ENCODE data around the gene BCL7C. TPM values are rescaled to one million over a fixed set of nuclear protein-coding genes. Genes with fewer than 3 reads are reported as not detected.
A peak's percentile ranks its signal among the peaks of the same experiment; 100 is the strongest.

BCL7C gene
- total RNA-seq (2021; ENCODE audit: unreplicated experiment): 45.8 TPM
- polyA plus RNA-seq (2012; ENCODE audit: insufficient read length): 43.8 TPM
- percentile 52 among the genes with signal in this experiment for Bru-seq, nascent RNA
- percentile 60 among the genes with signal in this experiment for BruChase-seq, experiment 1, labeled RNA remaining after a 2-hour chase
- BruChase-seq, experiment 2, labeled RNA remaining after a 6-hour chase: percentile 61 among the genes with signal in this experiment
- long read RNA-seq, transcript BCL7C-203 (6 exons, 1,603 nt): minor isoform, 10 of 113 reads
- long read RNA-seq, transcript BCL7C-201 (6 exons, 1,740 nt): major isoform, 82 of 113 reads
- long read RNA-seq, partial matches to known transcripts: 9 of 113 reads
- long read RNA-seq, other reads (novel, unspliced or antisense): 11 of 113 reads

- no peaks in the 10 kb centered on the region for H3K36me3 ChIP-seq (ENCODE audit: control insufficient read depth, insufficient read depth, low read length)
- intact Hi-C loops (cut with micrococcal nuclease; ENCODE audit: unreplicated experiment): no loop called here
- peak within 1 kb of the TSS; percentile 72 to 80 for H3K4me3 ChIP-seq (ENCODE audit: low read depth in 2 of 2, low read length in 2 of 2)
- H3K9me3 ChIP-seq (ENCODE audit: control insufficient read depth, insufficient read depth, low read depth, low read length): no peaks in the 10 kb centered on the region
- peaks cover 24% of the 10 kb centered on the region for H3K4me1 ChIP-seq (ENCODE audit: control insufficient read depth, insufficient read depth, low read length)
- H3K27me3 ChIP-seq (ENCODE audit: control insufficient read depth, insufficient read depth, low read length): no peaks in the 10 kb centered on the region
- peak; percentile 89 for TF ChIP-seq CTCF (IDR thresholded peaks at IDR 0.05)
- no peak; a peak in 1 of 4 replicates for TF ChIP-seq REST (IDR thresholded peaks at IDR 0.05; ENCODE audit: insufficient read depth in 1 of 2, low read depth in 2 of 2, low read length in 1 of 2)
- peak; percentile 45; the same call in 1 of the 2 replicates for TF ChIP-seq POLR2AphosphoS5 (IDR thresholded peaks at IDR 0.05; ENCODE audit: low read depth, low read length)
- no peak for TF ChIP-seq TCF7L2 (IDR thresholded peaks at IDR 0.05; ENCODE audit: low read depth, low read length)
- peak; percentile 31; the same call in 1 of the 2 replicates for TF ChIP-seq SIN3A (IDR thresholded peaks at IDR 0.05; ENCODE audit: borderline replicate concordance, insufficient read depth, low read depth, low read length)
- POLR2A ChIA-PET: no interaction called here
- ATAC-seq (peak; percentile 91), DNase-seq (ENCODE audit: low read depth, low spot score) (no peak)
- peak within 1 kb of the TSS; percentile 87 for H3K27ac ChIP-seq (ENCODE audit: low read length)
- CTCF ChIA-PET: interaction anchor here (0.6 kb wide), 1 partner anchor 441 kb away, joined by 4 read pairs; no protein-coding TSS in a partner anchor
- in situ Hi-C loops (cut with HindIII; ENCODE audit: low pct_unique_long_range_greater_than_20kb, low sequenced_read_pairs): no loop called here
- BruUV-seq (replicated peaks): no TSS peak
Measured at GRCh38 chr16:30893744-30894539, at the start of gene BCL7C. Gene BCL7C, minus strand, starts transcription at chr16:30894077. Its CDS starts 133 bp downstream, at chr16:30893944.

DNA sequence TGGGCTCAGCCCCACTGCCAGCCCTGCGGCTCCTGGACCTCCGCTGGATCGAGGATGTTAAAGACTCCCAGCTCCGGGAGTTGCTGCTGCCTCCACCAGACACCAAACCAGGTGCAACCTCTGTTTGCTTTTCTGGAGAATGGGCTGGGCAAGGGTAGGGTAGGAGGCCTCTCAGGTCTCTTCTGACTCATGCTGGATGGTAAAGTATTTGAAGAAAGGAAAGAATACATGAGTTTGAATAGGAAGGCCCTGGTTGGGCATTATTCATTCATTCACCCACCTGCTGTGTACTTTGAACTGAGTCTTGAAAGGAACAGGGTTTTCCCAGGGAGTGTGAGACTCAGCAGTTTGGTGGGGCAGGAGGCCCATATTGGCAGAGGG is 48.5 kb upstream of the BCL7C start:
- no peaks in the 10 kb centered on the region for H3K9me3 ChIP-seq (ENCODE audit: control insufficient read depth, insufficient read depth, low read depth, low read length)
- no peak for DNase-seq (ENCODE audit: low read depth, low spot score)
- no TSS peak for BruUV-seq (replicated peaks)
- intact Hi-C loops (cut with micrococcal nuclease; ENCODE audit: unreplicated experiment) (no loop called here), in situ Hi-C loops (cut with HindIII; ENCODE audit: low pct_unique_long_range_greater_than_20kb, low sequenced_read_pairs) (no loop called here)
- POLR2A ChIA-PET: no interaction called here
- H3K27me3 ChIP-seq (ENCODE audit: control insufficient read depth, insufficient read depth, low read length): no peaks in the 10 kb centered on the region
- ATAC-seq: no peak
- H3K4me1 ChIP-seq (ENCODE audit: control insufficient read depth, insufficient read depth, low read length): peaks cover 10% of the 10 kb centered on the region; the same call in 1 of the 2 replicates
- peak overlapping the region; percentile 44; the same call in 1 of the 2 replicates for H3K27ac ChIP-seq (ENCODE audit: low read length)
- H3K36me3 ChIP-seq (ENCODE audit: control insufficient read depth, insufficient read depth, low read length): no peaks in the 10 kb centered on the region
- H3K4me3 ChIP-seq (ENCODE audit: low read depth in 2 of 2, low read length in 2 of 2): no peak overlapping the region
- no peak for TF ChIP-seq REST (IDR thresholded peaks at IDR 0.05; ENCODE audit: insufficient read depth in 1 of 2, low read depth in 2 of 2, low read length in 1 of 2)
- TF ChIP-seq POLR2AphosphoS5 (IDR thresholded peaks at IDR 0.05; ENCODE audit: low read depth, low read length): no peak
- no peak for TF ChIP-seq TCF7L2 (IDR thresholded peaks at IDR 0.05; ENCODE audit: low read depth, low read length)
- no peak for TF ChIP-seq CTCF (IDR thresholded peaks at IDR 0.05)
- TF ChIP-seq SIN3A (IDR thresholded peaks at IDR 0.05; ENCODE audit: borderline replicate concordance, insufficient read depth, low read depth, low read length): no peak
- CTCF ChIA-PET: interaction anchor here (0.5 to 1.5 kb wide), 4 partner anchors 11 to 485 kb away, joined by 3 to 15 read pairs (median 5); no protein-coding TSS in a partner anchor
